Fibroblast of villous mesenchyme (primary cell): Measurements from ENCODE around the gene DKK3. TPM values are rescaled to one million over a fixed set of nuclear protein-coding genes. Genes with fewer than 3 reads are reported as not detected.

Experiments used
- DNase-seq: peaks from one replicate; pipeline ENCODE4 v3.0.0-alpha.2; 2010; ENCODE audit warnings: low read depth
- H3K4me3 ChIP-seq: 2 replicates; pipeline ENCODE4 v1.5.1; 2011; ENCODE audit warnings: low read depth, mild to moderate bottlenecking, low read length
- CTCF ChIP-seq: IDR thresholded peaks from 2 replicates; pipeline ENCODE4 v1.5.1; 2012; ENCODE audit warnings: low read depth, mild to moderate bottlenecking, low read length; ENCODE audit not compliant: insufficient read depth
- total RNA-seq: library from RNA; depleted of rRNA; stranded (reverse); fragments of >200 nt; gene quantifications from 2 replicates; pipeline ENCODE4 v1.2.3, GENCODE V29; 2012

DKK3 gene
- total RNA-seq, 1 donor = 338 TPM

GRCh38 chr11:12003815-12004214 is 4.6 kb downstream of the DKK3 start:
- H3K4me3 ChIP-seq = no peak overlapping the region
- TF ChIP-seq CTCF = no peak
- no peak for DNase-seq

GRCh38 chr11:12003336-12003735 is 5.1 kb downstream of the DKK3 start:
- DNase-seq = no peak
- TF ChIP-seq CTCF = no peak
- no peak overlapping the region for H3K4me3 ChIP-seq

GRCh38 chr11:12001186-12001585 is 7.2 kb downstream of the DKK3 start:
- H3K4me3 ChIP-seq = no peak overlapping the region
- DNase-seq = no peak
- TF ChIP-seq CTCF = no peak

- no peak for TF ChIP-seq CTCF
- H3K4me3 ChIP-seq = peak overlapping the region; percentile 47
- DNase-seq = peak; percentile 88
Observed at GRCh38 chr11:11998091-11998781, 10.2 kb downstream of the DKK3 start.

- no peak for TF ChIP-seq CTCF
- no peak overlapping the region for H3K4me3 ChIP-seq
- DNase-seq = no peak
Observed at GRCh38 chr11:11997049-11997322, 11.4 kb downstream of the DKK3 start.

- DNase-seq = no peak
- no peak overlapping the region for H3K4me3 ChIP-seq
- TF ChIP-seq CTCF = no peak
Observed at GRCh38 chr11:11996321-11997048, 11.9 kb downstream of the DKK3 start.
